NCI-H460 (cell line): ENCODE data around the gene TM9SF4. TPM values are rescaled to one million over a fixed set of nuclear protein-coding genes. Genes with fewer than 3 reads are reported as not detected.
"Not testable (repeated sequence)": the region's sequence is repeated elsewhere in the genome, so short reads cannot be mapped to it uniquely, and the experiment has no call there.

Source experiments
- DNase-seq: peaks from one replicate; pipeline ENCODE4 v3.0.0-alpha.2; 2016; ENCODE audit warnings: low read depth; ENCODE audit errors: extremely low read depth
- total RNA-seq: library from RNA; depleted of rRNA; stranded (reverse); fragments of >200 nt; shearing (Covaris generic); gene quantifications from 2 replicates; pipeline ENCODE4 v1.2.3, GENCODE V29; 2014

The TM9SF4 gene
- total RNA-seq, 1 experiment from 2014 or later: 42.9 TPM

DNA sequence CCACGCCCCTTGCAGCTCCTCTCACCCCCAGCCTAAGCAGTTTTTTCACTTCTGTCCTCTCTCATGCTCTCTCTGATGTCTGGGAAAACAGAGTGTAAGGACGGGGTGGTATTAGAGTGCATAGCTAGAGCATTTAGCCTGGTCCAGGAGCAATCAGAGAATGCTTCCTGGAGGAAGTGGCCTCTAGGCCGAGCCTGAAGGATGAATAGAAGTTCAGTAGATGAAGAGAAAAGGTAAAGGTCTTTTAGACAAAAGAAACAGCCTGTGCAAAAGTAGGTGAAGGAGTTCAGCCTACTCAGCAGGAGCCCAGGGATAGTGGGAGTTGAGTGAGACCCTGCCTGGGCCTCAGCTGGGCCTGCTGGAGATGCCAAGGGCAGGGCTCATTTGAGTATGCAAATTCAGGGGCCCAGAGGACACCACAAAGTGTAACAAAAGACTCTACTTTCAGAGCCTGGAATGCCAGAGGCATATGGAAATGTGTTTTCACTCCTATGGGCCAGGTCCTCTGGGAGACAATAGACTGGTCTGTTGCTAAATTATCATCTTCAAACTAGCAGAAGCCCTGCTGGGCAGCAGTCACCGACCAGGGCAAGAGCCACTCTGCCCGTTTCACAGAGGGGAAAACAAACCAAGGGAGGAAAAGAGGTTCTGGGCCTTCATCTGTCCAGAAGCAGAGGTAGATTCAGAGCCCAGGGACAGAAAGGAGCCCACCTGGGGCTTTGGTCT lies 19.7 kb upstream of the TM9SF4 start:
- no peak for DNase-seq

DNA sequence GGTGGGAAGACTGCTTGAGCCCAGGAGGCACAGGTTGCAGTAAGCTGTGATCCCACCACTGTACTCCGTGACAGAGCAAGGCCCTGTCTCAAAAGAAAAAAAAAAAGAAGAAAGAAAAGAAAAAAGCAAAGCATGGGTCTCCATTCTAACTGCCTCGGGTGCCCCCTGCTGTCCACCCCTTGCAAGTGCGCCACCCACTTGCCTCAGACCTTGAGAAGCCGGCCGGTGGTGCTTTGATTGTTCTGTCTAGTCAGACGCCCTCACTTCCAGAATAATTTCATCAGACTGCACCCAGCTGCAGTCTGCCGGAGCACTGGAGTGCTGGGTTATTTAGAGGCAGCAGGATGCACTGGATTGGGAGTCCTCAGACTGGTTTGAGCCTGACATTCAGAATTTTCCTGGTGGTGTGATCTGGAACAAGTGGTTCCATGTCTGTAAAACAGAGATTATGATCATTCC lies 17.6 kb upstream of the TM9SF4 start:
- DNase-seq: peak; percentile 61

DNA sequence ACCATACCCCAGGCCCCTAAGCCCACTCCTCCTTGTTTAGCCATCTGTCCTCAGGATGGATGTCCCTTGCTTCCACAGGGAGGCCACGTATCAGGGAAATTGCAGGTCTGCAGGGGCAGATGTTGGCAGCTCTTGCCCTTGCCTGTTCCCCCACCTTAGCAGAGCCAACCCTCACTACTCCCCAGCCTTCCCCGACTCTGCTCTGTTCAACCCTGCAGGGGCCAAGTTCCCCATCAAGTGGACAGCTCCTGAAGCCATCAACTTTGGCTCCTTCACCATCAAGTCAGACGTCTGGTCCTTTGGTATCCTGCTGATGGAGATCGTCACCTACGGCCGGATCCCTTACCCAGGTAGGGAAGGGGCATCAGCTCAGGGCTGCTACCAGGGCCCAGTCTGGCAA lies 10.7 kb upstream of the TM9SF4 start:
- DNase-seq: no peak

DNA sequence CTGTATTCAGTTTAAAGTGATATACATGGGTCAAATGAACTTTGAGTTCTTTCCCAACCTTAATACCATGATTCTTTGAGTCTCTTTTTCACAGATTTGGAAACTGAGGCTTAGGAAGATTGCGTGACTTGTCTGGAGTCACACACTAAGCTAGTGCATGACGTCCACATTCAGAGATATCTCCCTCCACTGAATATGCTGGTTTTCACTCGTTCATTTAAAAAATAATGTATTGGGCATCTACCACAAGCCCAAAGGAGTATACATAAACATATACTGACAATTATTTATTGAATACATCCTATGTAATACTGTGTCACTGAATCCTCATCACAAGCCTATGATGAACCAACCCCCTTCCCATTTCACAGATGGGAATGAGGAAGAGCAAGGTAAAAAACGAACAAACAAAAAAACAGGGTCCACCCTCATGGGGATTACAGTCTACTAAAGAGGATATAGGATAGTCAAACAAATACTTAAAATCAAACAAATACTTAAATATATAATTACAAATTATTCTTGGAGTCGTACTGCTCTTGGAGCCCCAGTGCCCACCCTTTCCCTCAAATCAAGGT lies 611 bp upstream of the TM9SF4 start:
- no peak for DNase-seq

DNA sequence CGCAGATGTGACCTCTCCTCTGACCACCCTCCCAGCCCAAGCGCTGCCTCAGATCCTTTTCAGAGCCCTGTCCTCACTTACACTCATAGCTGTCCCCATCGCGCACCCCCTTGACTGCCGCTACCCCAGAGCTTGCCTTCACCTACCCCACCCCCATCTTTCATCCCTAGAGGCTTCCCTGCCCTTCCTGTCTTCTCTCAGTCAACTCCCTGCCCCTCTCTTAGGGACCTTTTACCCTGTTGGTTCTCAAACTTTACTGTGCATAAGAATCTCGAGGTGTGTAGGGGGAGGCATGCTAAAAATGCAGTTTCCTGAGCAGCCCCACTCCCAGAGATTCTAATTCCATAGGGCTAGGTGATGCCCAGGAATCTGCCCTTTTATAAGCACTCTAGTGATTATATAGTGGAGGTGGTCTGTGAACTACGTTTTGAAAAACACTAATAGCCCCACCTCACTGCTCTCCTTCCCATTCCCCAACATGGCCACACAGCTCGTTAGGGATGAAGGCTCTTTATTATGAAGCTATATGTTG lies 725 bp downstream of the TM9SF4 start:
- no peak for DNase-seq

DNA sequence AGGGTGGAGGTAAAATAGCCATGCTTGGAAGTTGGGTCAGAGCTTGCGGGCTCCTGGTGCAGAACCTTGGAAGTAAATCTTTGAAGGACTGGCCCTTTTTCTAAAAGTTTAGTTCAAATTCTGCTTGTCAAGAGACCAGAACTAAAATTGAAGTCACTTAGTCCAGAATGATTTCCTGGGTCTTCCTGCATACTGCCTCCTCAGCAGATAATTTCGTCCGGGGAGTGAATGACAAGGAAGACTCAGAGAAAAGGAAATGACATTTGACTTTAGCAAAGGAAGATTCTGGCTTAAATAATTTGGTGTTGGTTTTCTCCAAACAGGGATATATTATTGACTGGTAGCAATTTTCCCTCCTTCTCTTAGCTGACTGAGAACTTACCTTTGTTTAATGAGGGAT lies 1.2 kb downstream of the TM9SF4 start:
- DNase-seq: no peak

DNA sequence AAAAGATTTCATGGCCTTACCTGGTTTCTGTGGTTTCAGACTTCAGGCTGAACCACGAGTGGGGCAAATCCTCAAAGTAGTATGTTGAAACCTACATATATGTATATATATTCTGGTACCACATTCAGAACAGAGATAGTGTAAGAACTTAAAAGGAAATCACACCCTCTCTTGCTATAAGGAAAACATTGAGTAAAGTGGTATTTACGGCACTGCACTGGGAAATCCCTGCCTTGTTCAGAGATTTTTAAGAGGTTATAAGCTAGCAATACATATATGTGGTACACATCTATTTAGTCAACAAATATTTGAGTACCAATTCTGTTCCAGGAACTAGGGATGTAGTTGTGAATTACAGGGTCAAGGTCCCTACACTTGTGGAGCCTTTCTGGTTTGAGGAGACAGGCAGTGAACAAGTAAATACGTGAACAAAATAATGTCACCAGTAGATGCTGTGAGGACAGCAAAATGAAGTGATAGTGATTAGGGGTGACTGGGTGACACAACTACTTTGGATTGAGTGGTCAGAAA lies 1.7 kb downstream of the TM9SF4 start:
- DNase-seq: no peak

DNA sequence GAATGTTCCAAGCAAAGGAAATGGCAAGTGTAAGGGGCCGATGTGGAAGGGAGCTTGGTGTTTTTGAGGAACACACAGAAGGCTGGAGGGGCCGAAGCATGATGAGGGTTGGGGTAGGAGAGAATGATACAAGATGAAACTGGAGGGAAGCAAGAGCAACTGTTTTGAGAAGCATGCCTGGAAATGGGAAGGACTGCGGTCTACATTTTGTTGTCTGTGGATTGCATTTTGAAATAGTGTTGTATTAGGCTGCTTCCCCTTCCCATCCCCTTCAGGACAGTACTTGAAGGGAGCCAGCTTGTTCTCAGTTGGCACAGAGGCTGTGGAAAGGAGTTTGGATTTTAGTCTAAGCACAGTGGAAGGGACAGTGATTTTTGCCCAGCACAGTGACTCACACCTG lies 2.2 kb downstream of the TM9SF4 start:
- DNase-seq: no peak

DNA sequence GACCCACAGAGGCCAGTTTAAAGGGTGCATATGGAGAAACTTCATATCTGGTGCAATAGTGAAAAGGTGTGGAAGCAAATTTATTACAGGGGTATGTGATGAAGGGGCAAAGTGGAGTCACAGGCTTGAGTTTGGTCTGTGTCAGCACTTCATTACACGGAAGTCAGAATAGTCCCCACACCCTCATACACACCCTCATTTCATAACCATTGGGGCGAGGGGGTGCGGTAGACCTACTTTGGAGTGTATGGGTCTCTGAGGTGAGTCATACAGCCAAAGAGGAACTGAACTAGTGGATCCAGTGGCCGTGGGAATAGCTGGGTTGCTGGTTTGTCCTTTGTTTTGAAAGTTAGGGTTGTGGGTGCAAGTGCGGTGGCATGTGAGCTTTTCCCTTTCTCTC lies 3.3 kb downstream of the TM9SF4 start:
- no peak for DNase-seq

DNA sequence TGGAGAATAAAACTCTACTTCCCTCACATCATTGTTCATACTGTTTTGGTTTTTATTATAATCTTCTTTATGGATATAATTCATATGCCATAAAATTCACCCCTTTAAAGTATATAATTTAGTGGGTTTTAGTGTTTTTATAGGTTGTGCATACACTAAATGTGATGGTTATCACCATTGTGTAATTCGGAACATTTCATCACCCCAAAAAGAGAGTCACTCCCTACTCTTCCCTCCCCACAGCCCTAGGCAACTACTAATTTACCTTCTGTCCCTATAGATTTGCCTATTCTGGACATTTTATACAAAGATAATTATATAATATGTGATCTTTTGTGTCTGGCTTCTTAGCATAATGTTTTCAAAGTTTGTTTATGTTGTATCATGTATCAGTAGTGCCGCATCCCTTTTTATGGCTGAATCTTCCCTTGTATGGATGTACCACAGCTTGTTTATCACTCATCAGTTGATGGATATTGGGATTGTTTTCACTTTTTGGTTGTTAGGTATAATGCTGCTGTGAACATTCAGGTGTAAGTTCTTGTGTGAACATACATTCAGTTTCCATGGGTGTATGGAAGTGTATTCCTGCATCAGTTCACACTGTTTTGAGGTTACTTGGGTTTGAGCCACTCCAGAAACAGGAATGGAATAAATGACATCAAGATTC lies 4.2 kb downstream of the TM9SF4 start:
- no peak for DNase-seq

DNA sequence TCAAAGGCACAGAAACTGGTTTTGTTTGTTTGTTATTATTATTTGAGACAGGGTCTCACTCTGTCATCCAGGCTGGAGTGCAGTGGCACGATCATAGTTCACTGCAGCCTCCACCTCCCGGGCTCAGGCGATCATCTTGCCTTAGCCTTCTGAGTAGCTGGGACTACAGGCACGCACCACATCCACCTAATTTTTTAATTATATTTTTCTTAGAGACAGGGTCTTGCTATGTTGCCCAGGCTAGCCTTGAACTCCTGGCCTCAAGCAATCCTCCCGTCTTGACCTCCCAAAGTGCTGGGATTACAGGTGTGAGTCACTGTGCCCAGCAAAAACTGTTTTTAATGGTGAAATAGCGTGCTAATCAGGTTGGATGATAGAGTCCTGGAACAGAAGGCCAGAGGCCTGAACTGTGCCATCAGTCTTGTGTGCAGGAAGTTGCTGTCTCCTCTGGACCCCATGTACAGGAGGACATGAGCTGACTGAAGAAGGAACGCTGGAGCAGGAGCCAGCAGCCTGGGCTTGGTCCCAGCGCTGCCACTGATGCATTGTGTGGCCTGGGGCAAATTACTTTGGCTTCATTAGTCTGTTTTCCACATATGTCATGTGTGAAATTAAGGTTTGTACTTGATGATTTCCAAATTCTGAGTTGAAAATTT lies 4.9 kb downstream of the TM9SF4 start:
- no peak for DNase-seq

DNA sequence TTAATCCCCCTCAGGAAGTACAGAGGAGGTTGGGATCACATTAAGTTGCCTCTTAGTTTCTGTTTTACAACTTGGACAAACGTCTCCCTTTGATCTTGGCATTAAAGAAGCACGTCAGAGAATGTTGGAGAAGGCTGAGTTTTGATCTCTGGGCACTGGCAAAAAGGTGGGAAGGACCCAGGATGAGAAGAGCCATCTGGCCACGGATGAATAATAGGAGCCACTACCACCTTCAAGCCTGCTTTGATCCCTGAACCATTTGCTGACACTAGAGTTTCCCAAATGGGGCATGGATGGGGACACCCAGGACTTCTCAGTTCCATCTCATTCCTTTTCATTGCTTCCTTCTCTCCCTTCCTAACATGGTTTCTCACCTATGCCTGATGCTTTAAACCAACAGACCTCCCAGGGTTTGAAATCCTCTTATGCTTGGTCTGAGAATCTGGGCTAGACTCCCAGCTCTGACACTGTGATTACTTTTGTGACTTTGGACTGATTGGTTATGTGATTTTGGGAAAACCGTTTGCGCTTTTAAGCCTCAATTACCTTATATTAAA lies 5.8 kb downstream of the TM9SF4 start:
- DNase-seq: no peak

DNA sequence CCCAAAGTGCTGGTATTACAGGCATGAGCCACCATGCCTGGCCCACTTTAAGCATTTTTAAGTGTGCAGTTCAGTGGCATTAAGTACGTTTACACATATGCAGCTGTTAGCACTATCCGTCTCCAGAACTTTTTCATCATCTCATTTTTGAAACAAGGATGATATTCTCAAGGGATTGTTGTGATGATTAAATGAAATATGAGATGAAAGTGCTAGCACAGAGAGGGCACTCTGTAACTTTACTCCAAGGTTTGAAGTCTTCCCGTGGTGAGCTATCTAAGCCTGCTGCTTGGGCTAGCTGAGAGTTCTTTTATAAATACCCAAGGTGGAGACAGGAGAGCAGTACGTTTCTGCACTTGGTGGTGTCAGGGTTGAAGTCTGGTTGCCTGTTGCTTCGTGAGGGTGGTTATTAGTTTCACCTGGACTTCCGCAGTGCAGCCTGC lies 6.6 kb downstream of the TM9SF4 start:
- DNase-seq: no peak

DNA sequence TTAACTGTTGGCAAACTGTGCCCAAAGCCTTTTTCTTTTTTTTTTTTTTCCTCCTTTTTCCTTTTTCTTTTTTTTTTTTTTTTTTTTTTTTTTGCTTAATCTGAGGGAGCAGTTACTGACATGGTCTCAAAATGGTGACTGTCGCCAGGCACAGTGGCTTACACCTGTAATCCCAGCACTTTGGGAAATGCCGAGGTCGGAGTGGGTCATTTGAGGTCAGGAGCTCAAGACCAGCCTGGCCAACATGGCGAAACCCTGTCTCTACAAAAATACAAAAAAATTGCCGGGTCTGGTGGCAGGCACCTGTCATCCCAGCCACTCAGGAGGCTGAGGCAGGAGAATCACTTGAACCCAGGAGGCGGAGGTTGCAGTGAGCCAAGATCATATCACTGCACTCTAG lies 7.3 kb downstream of the TM9SF4 start:
- not testable (repeated sequence) for DNase-seq

DNA sequence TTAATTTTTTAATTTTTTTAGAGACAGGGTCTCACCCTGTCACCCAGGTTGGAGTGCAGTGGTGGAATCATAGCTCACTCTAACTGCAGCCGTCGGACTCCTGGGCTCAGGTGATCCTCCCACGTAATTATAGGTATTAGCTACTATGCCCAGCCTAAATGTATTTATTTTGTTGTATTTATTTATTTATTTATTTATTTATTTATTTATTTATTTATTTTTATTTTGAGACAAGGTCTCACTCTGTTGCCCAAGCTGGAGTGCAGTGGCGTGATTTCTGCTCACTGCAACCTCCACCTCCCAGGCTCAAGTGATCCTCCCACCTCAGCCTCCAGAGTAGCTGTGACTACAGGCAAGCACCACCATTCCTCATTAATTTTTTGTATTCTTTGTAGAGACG lies 8.9 kb downstream of the TM9SF4 start:
- DNase-seq: not testable (repeated sequence)

DNA sequence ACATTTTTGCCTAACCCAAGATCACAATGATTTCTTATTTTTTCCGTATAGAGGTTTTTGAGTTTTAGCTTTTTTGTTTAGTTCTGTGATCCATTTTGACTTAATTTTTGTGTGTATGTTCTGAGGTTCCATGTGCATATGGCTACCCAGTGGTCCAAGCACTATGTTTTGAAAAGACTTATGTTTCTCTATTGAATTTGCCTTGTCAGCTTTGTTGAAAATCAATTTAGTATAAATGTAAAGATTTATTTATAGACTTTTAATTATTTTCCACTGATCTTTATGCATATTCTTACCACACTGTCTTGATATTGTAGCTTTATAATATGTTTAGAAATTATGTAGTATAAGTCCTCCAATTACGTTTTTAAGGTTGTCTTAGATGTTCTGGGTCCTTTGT lies 10.2 kb downstream of the TM9SF4 start:
- DNase-seq: no peak

DNA sequence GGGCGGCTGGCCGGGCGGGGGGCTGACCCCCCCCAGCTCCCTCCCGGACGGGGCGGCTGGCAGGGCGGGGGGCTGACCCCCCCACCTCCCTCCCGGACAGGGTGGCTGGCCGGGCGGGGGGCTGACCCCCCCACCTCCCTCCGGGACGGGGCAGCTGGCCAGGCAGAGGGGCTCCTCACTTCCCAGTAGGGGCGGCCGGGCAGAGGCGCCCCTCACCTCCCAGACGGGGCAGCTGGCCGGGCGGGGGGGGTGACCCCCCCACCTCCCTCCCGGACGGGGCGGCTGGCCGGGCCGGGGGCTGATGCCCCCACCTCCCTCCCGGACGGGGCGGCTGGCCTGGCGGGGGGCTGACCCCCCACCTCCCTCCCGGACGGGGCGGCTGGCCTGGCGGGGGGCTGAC lies 12.4 kb downstream of the TM9SF4 start:
- not testable (repeated sequence) for DNase-seq

DNA sequence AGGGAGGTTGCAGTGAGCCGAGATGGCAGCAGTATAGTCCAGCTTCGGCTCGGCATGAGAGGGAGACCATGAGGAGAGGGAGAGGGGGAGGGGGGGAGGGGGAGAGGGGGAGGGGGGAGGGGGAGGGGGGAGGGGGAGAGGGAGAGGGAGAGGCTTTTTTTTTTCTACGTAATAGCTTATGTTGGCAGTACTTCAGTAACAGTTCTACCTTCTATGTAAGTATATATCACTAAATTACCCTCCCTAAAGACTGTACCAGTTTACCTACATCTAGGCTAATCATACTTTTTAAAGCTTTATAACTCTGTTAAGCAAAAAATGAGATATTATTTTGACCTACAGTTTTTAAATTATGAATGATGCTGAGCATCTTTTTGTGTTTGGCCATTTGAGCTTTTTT lies 13.6 kb downstream of the TM9SF4 start:
- DNase-seq: no peak

DNA sequence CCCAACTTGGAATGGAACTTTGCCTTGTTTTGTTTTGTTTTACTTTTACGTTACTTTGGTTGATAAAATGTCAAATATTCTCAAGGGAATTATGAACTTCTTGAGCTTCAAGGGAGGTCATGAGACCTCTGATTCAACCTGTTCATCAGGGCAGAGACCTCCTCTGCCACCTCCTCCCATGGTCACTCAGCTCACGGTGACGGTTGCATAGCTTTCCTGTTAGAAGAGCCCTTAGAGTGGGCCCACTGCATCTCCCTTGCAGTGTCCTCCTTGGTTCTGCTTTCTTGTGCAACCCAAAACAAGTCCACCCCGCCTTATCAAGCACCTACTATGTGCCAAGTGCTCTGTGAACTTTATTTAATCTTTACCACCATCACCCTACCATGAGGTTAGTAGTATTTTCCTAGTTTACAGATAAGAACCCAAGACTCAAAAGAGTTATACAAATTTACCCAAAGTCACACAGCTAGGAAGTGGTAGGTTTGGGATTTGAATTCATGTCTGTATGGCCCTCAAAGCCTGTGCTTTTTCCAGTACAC lies 15.5 kb downstream of the TM9SF4 start:
- DNase-seq: no peak

DNA sequence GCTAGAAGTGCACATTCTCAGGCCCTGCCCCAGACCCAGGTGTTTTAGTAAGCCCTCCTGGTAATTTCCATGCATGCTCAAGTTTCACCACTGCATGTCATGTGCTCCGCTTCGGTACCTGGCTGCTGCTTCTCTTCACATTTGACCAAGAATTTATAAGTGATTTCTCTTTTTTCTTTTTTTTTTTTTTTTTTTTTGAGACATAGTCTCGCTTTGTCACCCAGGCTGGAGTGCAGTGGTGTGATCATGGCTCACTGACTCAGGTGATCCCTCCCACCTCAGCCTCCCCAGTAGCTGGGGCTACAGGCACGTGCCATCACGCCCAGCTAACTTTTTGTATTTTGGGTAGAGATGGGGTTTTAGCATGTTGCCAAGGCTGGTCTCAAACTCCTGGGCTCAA lies 16.0 kb downstream of the TM9SF4 start:
- no peak for DNase-seq
